ENCODE measurements around the gene SPPL3.

SPPL3 gene

GRCh38 chr12:120874547-120875245 lies 29.5 kb downstream of the SPPL3 start:
- no peak for DNase-seq (ENCODE audit: low read depth in 2 of 2)

DNA sequence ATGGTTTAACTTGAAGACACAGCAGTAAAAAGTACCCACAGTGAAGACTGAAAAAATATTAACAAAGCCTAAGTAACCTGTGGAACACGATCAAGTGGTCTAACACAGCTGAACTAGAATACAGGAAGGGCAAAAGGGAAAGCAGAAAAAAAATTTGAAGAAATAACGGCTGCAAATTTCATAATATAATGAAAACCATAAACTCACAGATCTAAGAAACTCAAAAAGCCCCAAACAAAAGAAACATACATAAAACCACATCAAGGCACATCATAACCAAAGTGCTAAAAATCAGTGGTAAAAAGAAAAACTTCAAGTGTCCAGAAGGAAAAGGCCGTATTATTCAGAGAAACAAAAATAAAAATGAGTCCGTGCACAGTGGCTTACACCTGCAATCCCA lies 30.9 kb downstream of the SPPL3 start:
- no peak for DNase-seq (ENCODE audit: low read depth in 2 of 2)

GRCh38 chr12:120872487-120872886 lies 31.7 kb downstream of the SPPL3 start:
- DNase-seq (ENCODE audit: low read depth in 2 of 2), result no peak

DNA sequence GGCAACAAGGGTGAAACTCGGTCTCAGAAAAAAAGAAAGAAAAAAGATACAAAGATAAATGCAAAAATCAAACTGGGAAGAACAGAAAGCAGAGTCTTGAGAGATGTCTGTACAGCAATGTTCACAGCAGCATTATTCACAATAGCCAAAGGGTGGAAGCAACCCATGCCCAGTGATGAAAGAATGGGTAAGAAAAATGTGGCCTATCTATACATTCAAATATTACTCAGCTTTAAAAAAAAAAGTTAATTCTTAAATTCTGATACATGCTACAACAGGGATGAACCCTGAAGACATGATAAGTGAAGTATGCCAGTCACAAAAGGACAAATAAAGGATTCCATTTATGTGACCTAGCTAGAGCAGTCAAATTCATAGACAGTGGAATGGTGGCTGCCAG lies 33.7 kb downstream of the SPPL3 start:
- no peak for DNase-seq (ENCODE audit: low read depth in 2 of 2)

GRCh38 chr12:120869376-120869775 lies 34.8 kb downstream of the SPPL3 start:
- no peak for DNase-seq (ENCODE audit: low read depth in 2 of 2)

DNA sequence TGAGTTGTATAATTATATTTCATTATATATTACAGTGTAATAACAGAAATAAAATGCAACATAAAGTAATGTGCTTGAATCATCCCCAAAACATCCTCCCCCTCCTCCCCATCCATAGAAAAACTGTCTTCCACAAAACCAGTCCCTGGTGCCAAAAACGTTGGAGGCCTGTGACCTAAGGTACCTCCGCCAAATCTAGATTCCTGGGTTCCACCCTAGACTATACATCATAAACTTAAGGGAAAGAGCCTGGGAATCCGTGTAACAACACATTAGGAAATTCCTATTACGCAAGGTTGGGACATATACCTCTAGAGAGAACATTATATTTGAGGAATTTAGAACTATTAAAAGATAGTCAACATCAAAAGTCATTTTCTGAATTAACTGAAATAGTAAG lies 38.0 kb downstream of the SPPL3 start:
- DNase-seq (ENCODE audit: low read depth in 2 of 2), result no peak

DNA sequence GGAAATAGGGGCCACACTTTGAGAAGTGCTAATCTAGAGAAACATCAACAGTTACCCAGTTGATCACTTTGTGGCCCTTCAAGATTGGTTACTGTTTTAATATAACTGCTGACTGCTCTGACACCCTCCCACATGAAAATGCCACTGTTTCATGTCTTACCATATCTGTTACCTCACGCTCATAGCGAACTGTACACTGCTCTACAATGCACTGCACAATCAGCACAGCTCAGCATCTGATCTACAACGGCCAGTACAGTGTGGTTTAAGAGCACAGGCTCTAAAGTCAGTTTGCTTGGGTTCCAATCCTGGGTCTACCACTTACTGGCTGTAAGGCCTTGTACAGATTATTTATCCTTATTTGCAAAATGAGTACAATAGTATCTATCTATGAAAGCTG lies 39.1 kb downstream of the SPPL3 start:
- no peak for DNase-seq (ENCODE audit: low read depth in 2 of 2)

DNA sequence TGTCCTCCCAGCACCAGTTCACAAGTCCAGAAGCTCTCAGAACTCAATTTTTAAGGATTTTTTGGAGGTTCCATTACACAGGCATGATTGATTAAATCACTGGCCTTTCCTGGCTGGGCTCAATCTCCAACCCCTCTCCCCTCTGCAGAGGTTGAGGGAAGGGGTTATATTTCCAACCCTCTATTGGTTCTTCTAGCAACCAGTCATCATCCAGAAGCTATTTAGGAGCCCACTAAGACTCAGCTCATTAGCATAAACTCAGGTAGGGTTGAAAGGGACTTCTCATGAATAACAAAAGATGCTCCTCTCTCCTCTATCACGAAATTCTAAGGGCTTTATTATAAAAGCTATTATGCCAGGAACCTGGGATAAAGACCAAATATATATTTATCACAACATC lies 41.5 kb downstream of the SPPL3 start:
- DNase-seq (ENCODE audit: low read depth in 2 of 2), result no peak

GRCh38 chr12:120861074-120861795 lies 42.9 kb downstream of the SPPL3 start:
- no peak for DNase-seq (ENCODE audit: low read depth in 2 of 2)

DNA sequence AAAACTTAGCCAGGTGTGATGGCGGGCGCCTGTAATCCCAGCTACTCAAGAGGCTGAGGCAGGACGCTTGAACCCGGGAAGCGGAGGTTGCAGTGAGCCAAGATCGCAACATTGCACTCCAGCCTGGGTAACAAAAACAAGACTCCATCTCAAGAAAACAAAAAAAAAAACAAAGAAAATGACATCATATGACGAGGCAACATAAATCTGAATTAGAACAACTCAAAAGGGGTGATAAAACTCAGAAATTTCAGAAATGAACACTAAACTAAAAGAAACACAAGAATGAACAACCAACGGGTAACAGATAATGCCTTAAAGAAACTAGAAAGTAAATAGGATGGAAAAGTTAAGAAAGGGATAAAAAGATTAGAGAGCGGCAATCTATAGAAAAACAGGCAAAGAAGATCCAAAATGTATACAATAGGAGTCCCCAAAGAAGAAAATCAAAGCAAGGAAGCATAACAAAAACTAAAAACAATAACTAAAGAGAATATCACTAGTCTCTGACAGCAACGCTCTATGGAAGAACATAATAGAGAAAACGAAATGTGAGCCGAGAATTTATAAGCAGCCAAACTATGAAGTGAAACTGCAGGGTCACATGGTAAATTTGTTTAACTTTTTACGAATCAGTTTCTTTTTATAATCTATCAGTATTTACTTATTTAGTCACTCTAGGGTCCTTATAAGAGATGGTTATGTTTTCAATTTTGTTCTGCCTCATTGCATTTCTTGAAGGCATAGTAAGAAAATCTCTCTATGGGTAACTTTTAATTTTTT lies 45.7 kb downstream of the SPPL3 start:
- no peak for DNase-seq (ENCODE audit: low read depth in 2 of 2)

DNA sequence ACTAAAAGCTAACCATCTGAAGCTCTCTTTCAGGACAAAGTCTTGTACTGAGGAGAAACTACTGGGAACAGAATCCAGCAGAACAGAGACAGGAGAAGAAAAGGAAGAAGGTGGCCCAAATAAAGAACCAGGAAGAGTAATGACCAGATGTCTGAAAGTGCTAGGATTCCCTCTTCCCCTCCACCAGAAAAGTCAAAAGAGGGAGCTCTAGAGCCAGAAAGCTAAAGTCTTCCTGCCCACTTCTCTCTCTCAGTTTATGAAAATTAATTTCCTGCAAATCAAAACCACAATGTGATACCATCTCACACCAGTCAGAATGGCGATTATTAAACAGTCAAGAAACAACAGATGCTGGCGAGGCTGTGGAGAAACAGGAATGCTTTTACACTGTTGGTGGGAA lies 47.2 kb downstream of the SPPL3 start:
- no peak for DNase-seq (ENCODE audit: low read depth in 2 of 2)

GRCh38 chr12:120855823-120856588 lies 48.2 kb downstream of the SPPL3 start:
- DNase-seq (ENCODE audit: low read depth in 2 of 2), result no peak

GRCh38 chr12:120854804-120855203 lies 49.4 kb downstream of the SPPL3 start:
- no peak for DNase-seq (ENCODE audit: low read depth in 2 of 2)

DNA sequence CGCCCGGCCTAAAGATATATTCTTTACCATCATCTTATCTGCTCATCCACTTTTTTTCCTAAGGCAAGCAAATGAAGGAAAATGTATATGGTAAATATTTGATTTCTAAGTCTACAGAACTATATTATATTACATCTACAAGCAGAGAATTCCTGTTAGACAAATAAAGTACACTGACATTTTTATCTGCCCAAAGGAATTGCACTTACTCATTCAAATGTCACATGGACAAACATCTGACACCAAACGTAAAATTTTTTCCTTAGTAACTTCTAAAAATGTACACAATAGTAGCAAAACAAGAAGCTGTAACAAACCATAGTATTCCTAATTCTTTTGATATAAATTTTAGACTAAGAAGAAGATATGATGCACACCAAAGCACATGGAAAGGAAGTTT lies 51.0 kb downstream of the SPPL3 start:
- no peak for DNase-seq (ENCODE audit: low read depth in 2 of 2)

DNA sequence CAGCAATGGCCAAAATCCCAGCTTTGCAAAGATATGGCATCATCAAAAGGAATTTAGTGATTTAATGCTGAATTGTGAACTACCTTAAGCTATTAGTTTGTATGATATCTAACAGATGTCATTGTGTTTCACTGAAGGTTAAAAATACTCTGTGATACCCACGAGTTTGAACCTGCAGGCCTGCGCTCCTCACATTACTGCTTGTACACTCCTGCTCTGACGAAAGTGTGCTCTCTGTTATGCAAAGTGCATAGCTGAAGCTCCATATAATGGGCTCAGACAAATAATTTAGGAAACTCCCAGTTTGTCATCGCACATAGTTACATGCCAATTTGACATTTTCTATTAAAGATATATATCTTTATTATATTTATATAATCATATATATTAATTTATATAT lies 52.2 kb downstream of the SPPL3 start:
- no peak for DNase-seq (ENCODE audit: low read depth in 2 of 2)

- DNase-seq (ENCODE audit: low read depth in 2 of 2), result no peak
These were observed 52.7 kb downstream of the SPPL3 start for GRCh38 chr12:120851444-120851843.

DNA sequence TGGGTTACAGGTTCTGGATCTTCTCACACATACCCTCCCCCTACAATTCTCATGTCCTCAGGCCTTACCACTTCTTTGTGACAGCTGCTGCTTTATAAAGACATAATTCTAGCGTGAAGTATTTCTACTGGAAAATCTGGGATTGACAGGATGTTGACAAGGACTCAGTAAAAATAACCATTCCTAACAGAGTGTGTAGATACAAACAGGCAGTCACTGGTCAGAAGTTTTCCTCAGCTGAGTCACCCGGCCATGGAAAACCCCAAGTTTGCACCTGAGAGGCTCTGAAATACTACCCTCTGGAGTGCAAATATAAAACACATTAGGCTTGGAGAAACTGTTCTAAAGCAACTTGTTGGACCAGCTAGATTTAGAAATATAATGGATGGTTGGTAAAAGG lies 54.4 kb downstream of the SPPL3 start:
- DNase-seq (ENCODE audit: low read depth in 2 of 2), result no peak

- DNase-seq (ENCODE audit: low read depth in 2 of 2), result no peak
These were observed 56.3 kb downstream of the SPPL3 start for GRCh38 chr12:120847814-120848213.

DNA sequence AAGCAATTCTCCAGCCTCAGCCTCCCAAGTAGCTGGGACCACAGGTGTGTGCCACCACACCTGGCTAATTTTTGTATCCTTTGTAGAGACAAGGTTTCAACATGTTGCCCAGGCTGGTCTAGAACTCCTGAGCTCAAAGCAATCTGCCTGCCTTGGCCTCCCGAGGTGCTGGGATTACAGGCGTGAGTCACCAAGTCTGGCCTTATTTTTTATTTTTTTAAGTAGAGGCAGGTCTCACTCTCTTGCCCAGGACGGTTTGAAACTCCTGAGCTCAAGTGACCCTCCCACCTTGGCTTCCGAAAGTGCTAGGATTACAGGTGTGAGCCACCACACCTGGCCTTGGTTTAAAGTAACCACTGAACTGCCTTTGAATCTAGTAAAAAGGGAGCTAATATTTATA lies 56.8 kb downstream of the SPPL3 start:
- DNase-seq (ENCODE audit: low read depth in 2 of 2), result no peak

DNA sequence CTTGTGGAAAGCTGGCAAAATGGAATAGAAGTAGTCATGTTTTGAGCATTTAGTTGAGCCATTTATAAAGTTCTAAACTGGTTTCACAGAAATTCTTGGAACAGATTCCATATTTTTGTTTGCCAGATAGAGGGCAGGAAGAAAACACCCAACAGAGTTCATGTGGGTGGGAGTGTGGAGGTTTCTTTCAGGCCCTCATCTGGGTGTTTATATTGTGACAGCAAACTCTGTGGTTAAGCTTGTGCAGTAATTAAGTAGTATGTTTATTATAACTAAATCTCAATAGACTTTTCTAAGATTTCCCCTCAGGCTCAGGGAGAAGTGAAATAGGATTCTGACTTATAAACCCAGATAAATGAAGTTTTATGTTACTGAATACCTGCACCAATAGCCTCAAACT lies 57.4 kb downstream of the SPPL3 start:
- no peak for DNase-seq (ENCODE audit: low read depth in 2 of 2)

- DNase-seq (ENCODE audit: low read depth in 2 of 2), result no peak
These were observed 58.5 kb downstream of the SPPL3 start for GRCh38 chr12:120845696-120846095.

All from stimulated activated CD4-positive, alpha-beta T cell treated with anti-CD3 and anti-CD28 coated beads, Interleukin-4, amount 100 ng/mL, for 48 hours (primary cell).